ENCODE measurements around the gene PROM1. TPM values are rescaled to one million over a fixed set of nuclear protein-coding genes. Genes with fewer than 3 reads are reported as not detected.

The PROM1 gene
- total and polyA plus RNA-seq, 3 donors from 2014 or later: 24.5 to 32.9 (median 25.4) TPM

GRCh38 chr4:16089156-16089555 lies 5.3 kb upstream of the PROM1 start:
- Histone ChIP-seq H3K4me3 (no peak overlapping the region), H3K36me3 (ENCODE audit: low read depth, missing control alignments) (no peaks in the 10 kb centered on the region), H3K27me3 (no peaks in the 10 kb centered on the region), H3K4me1 (no peaks in the 10 kb centered on the region), H3K9me3 (no peaks in the 10 kb centered on the region), H3K27ac (no peak overlapping the region)
- WGBS, 2 donors: 96 to 98% methylated on average over 3 of the region's 3 CpGs
- no peak for TF ChIP-seq POLR2A (IDR thresholded peaks at IDR 0.05)
- no peak for TF ChIP-seq CTCF (IDR thresholded peaks at IDR 0.05)
- no peak for DNase-seq
- intact Hi-C loops (cut with DNase I; ENCODE audit: low total_unique reads): no loop called here

GRCh38 chr4:16088601-16089000 lies 4.8 kb upstream of the PROM1 start:
- Histone ChIP-seq H3K27ac (no peak overlapping the region), H3K27me3 (no peaks in the 10 kb centered on the region), H3K4me1 (no peaks in the 10 kb centered on the region), H3K4me3 (no peak overlapping the region), H3K9me3 (no peaks in the 10 kb centered on the region), H3K36me3 (ENCODE audit: low read depth, missing control alignments) (no peaks in the 10 kb centered on the region)
- intact Hi-C loops (cut with DNase I; ENCODE audit: low total_unique reads): no loop called here
- DNase-seq: no peak
- 89 to 95% methylated on average over 2 of the region's 2 CpGs for WGBS, 2 donors
- TF ChIP-seq POLR2A (IDR thresholded peaks at IDR 0.05) (no peak), CTCF (IDR thresholded peaks at IDR 0.05) (no peak)

GRCh38 chr4:16085822-16086221 lies 2.0 kb upstream of the PROM1 start:
- no peak for DNase-seq
- Histone ChIP-seq H3K27ac (no peak overlapping the region), H3K4me1 (peaks cover 6% of the 10 kb centered on the region), H3K9me3 (no peaks in the 10 kb centered on the region), H3K4me3 (no peak overlapping the region), H3K36me3 (ENCODE audit: low read depth, missing control alignments) (no peaks in the 10 kb centered on the region), H3K27me3 (no peaks in the 10 kb centered on the region)
- TF ChIP-seq CTCF (IDR thresholded peaks at IDR 0.05) (no peak), POLR2A (IDR thresholded peaks at IDR 0.05) (no peak)
- intact Hi-C loops (cut with DNase I; ENCODE audit: low total_unique reads): no loop called here
- 92 to 94% methylated on average over 2 of the region's 2 CpGs for WGBS, 2 donors

GRCh38 chr4:16082426-16083240 lies 1.2 kb downstream of the PROM1 start:
- 1 to 8% methylated on average over 8 to 57 of the region's 60 CpGs for WGBS, 2 donors
- no peak for TF ChIP-seq CTCF (IDR thresholded peaks at IDR 0.05)
- no peak for TF ChIP-seq POLR2A (IDR thresholded peaks at IDR 0.05)
- Histone ChIP-seq H3K9me3 (no peaks in the 10 kb centered on the region), H3K27me3 (no peaks in the 10 kb centered on the region), H3K4me3 (peak overlapping the region; percentile 24 to 48), H3K4me1 (peaks cover 6% of the 10 kb centered on the region), H3K36me3 (ENCODE audit: low read depth, missing control alignments) (no peaks in the 10 kb centered on the region), H3K27ac (no peak overlapping the region)
- DNase-seq: no peak
- intact Hi-C loops (cut with DNase I; ENCODE audit: low total_unique reads): no loop called here

GRCh38 chr4:16082041-16082425 lies 1.8 kb downstream of the PROM1 start:
- no peaks in the 10 kb centered on the region for H3K27me3 ChIP-seq
- WGBS, 2 donors: 14 to 17% methylated on average over 17 of the region's 17 CpGs
- no peaks in the 10 kb centered on the region for H3K9me3 ChIP-seq
- no peaks in the 10 kb centered on the region for H3K36me3 ChIP-seq (ENCODE audit: low read depth, missing control alignments)
- H3K4me1 ChIP-seq: peaks cover 6% of the 10 kb centered on the region
- intact Hi-C loops (cut with DNase I; ENCODE audit: low total_unique reads): no loop called here
- TF ChIP-seq POLR2A (IDR thresholded peaks at IDR 0.05) (no peak), CTCF (IDR thresholded peaks at IDR 0.05) (no peak)
- H3K4me3 ChIP-seq: peak overlapping the region in 1 of 2 donors; percentile 48
- H3K27ac ChIP-seq: no peak overlapping the region
- DNase-seq: no peak
